C4-2B (cell line): ENCODE data around the gene KCNIP1.

Experiments
- ZFX ChIP-seq: fragments of 450-650 bp; IDR thresholded peaks from 2 replicates; pipeline ENCODE4 v1.6.1; 2017
- TF ChIP-seq, protein P1 (sequence below): fragments of 450-650 bp; conservative IDR thresholded peaks from 2 replicates; pipeline ENCODE4 v1.5.1; 2017; ENCODE audit warnings: mild to moderate bottlenecking

DNA sequence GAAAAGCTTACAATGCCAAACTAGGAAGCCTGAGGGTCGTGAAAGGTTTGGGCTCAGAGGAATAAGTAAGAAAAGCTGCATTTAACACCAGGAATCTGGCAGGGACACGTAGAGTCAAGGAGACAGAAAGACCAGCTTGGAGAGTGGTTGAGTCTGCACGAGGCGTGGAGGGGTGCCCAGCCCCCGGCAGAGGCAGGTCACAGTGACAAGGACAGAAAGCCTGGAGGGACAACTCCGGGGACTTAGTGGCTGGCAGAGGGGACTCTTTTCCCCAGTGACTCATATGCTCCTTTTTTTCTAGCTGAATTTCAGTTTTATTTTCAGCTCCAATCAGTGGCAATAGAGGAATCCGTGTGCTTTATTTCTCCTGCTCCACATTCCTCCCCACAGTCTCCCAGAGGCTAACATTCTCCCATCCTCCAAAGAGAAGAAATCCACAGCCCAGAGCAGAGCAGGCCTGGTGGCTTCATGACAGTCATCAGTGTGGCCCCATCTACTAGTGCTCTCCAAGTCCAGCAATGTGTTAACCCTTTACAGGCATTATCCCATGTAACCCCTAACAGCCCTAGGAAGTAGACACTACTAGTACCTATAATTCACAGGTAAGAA is 80.7 kb downstream of the KCNIP1 start:
- TF ChIP-seq, protein P1, sequence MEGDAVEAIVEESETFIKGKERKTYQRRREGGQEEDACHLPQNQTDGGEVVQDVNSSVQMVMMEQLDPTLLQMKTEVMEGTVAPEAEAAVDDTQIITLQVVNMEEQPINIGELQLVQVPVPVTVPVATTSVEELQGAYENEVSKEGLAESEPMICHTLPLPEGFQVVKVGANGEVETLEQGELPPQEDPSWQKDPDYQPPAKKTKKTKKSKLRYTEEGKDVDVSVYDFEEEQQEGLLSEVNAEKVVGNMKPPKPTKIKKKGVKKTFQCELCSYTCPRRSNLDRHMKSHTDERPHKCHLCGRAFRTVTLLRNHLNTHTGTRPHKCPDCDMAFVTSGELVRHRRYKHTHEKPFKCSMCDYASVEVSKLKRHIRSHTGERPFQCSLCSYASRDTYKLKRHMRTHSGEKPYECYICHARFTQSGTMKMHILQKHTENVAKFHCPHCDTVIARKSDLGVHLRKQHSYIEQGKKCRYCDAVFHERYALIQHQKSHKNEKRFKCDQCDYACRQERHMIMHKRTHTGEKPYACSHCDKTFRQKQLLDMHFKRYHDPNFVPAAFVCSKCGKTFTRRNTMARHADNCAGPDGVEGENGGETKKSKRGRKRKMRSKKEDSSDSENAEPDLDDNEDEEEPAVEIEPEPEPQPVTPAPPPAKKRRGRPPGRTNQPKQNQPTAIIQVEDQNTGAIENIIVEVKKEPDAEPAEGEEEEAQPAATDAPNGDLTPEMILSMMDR: no peak
- no peak for TF ChIP-seq ZFX
